ENCODE data around the gene ENPP1.

The ENPP1 gene

GRCh38 chr6:131784561-131784960, 23.3 kb upstream of the ENPP1 start:
- in situ Hi-C loops (cut with MboI; ENCODE audit: low sequenced_read_pairs): no loop called here

GRCh38 chr6:131787079-131787478, 20.7 kb upstream of the ENPP1 start:
- in situ Hi-C loops (cut with MboI; ENCODE audit: low sequenced_read_pairs): no loop called here

GRCh38 chr6:131787766-131788712, 19.8 kb upstream of the ENPP1 start:
- in situ Hi-C loops (cut with MboI; ENCODE audit: low sequenced_read_pairs): no loop called here

GRCh38 chr6:131789219-131789618, 18.6 kb upstream of the ENPP1 start:
- in situ Hi-C loops (cut with MboI; ENCODE audit: low sequenced_read_pairs): no loop called here

- in situ Hi-C loops (cut with MboI; ENCODE audit: low sequenced_read_pairs): no loop called here
Measured at GRCh38 chr6:131791476-131791875, 16.3 kb upstream of the ENPP1 start.

- in situ Hi-C loops (cut with MboI; ENCODE audit: low sequenced_read_pairs): no loop called here
Measured at GRCh38 chr6:131792091-131792496, 15.7 kb upstream of the ENPP1 start.

GRCh38 chr6:131795366-131795765, 12.5 kb upstream of the ENPP1 start:
- in situ Hi-C loops (cut with MboI; ENCODE audit: low sequenced_read_pairs): no loop called here

- in situ Hi-C loops (cut with MboI; ENCODE audit: low sequenced_read_pairs): no loop called here
Measured at GRCh38 chr6:131802347-131802746, 5.5 kb upstream of the ENPP1 start.

GRCh38 chr6:131803007-131803769, 4.6 kb upstream of the ENPP1 start:
- in situ Hi-C loops (cut with MboI; ENCODE audit: low sequenced_read_pairs): no loop called here

- in situ Hi-C loops (cut with MboI; ENCODE audit: low sequenced_read_pairs): no loop called here
Measured at GRCh38 chr6:131804131-131804530, 3.7 kb upstream of the ENPP1 start.

- in situ Hi-C loops (cut with MboI; ENCODE audit: low sequenced_read_pairs): no loop called here
Measured at GRCh38 chr6:131807321-131807643, 538 bp upstream of the ENPP1 start.

- in situ Hi-C loops (cut with MboI; ENCODE audit: low sequenced_read_pairs): no loop called here
Measured at GRCh38 chr6:131808460-131809269, 845 bp downstream of the ENPP1 start.

GRCh38 chr6:131811500-131811899, 3.7 kb downstream of the ENPP1 start:
- in situ Hi-C loops (cut with MboI; ENCODE audit: low sequenced_read_pairs): no loop called here

- in situ Hi-C loops (cut with MboI; ENCODE audit: low sequenced_read_pairs): no loop called here
Measured at GRCh38 chr6:131813991-131814390, 6.2 kb downstream of the ENPP1 start.

GRCh38 chr6:131816869-131817268, 9.0 kb downstream of the ENPP1 start:
- in situ Hi-C loops (cut with MboI; ENCODE audit: low sequenced_read_pairs): no loop called here

GRCh38 chr6:131819572-131820124, 11.8 kb downstream of the ENPP1 start:
- in situ Hi-C loops (cut with MboI; ENCODE audit: low sequenced_read_pairs): no loop called here

GRCh38 chr6:131821010-131821807, 13.4 kb downstream of the ENPP1 start:
- in situ Hi-C loops (cut with MboI; ENCODE audit: low sequenced_read_pairs): no loop called here

GRCh38 chr6:131822119-131822518, 14.3 kb downstream of the ENPP1 start:
- in situ Hi-C loops (cut with MboI; ENCODE audit: low sequenced_read_pairs): no loop called here

GRCh38 chr6:131823276-131823902, 15.6 kb downstream of the ENPP1 start:
- in situ Hi-C loops (cut with MboI; ENCODE audit: low sequenced_read_pairs): no loop called here

GRCh38 chr6:131825946-131826345, 18.1 kb downstream of the ENPP1 start:
- in situ Hi-C loops (cut with MboI; ENCODE audit: low sequenced_read_pairs): no loop called here

Data from HL-60/S4 treated with retinoic acid at 250 ng/mL for 4 days and 3 days (cell line).